Glutamatergic neuron (in vitro differentiated cells): Measurements from ENCODE around the gene EML6. TPM values are rescaled to one million over a fixed set of nuclear protein-coding genes. Genes with fewer than 3 reads are reported as not detected.

Experiments
- DNase-seq: peaks from one replicate; pipeline ENCODE4 v3.0.0; 2022
- H3K27ac Mint-ChIP-seq: one replicate; pipeline ENCODE4 v1.8.0; 2020; ENCODE audit warnings: mild to moderate bottlenecking, mixed read lengths, inconsistent platforms; ENCODE audit not compliant: unreplicated experiment
- H3K27me3 Mint-ChIP-seq: one replicate; pipeline ENCODE4 v1.8.0; 2020; ENCODE audit warnings: mild to moderate bottlenecking, moderate library complexity, mixed read lengths, inconsistent platforms; ENCODE audit not compliant: unreplicated experiment
- H3K36me3 Mint-ChIP-seq: one replicate; pipeline ENCODE4 v1.8.0; 2020; ENCODE audit warnings: mild to moderate bottlenecking, mixed read lengths, inconsistent platforms; ENCODE audit not compliant: unreplicated experiment
- H3K4me1 Mint-ChIP-seq: one replicate; pipeline ENCODE4 v1.8.0; 2020; ENCODE audit warnings: mild to moderate bottlenecking, low read depth, mixed read lengths, inconsistent platforms; ENCODE audit not compliant: unreplicated experiment
- H3K4me3 Mint-ChIP-seq: one replicate; pipeline ENCODE4 v1.8.0; 2020; ENCODE audit warnings: mild to moderate bottlenecking, mixed read lengths, inconsistent platforms; ENCODE audit not compliant: unreplicated experiment
- H3K9me3 Mint-ChIP-seq: one replicate; pipeline ENCODE4 v1.8.0; 2020; ENCODE audit warnings: mild to moderate bottlenecking, moderate library complexity, mixed read lengths, inconsistent platforms; ENCODE audit not compliant: unreplicated experiment
- total RNA-seq: library from RNA; stranded (reverse); fragmentation: NEBNext Ultra II Directional; extraction: Animal tissue kit (Norgen Biotek cat#: 25700); gene quantifications from one replicate; pipeline ENCODE4 v1.2.1, GENCODE V29; 2021; ENCODE audit not compliant: unreplicated experiment
- TF ChIP-seq, protein P1 (sequence below): fragments of 200-600 bp; sonication (generic); IDR thresholded peaks from one replicate; pipeline ENCODE4 v1.5.0; 2021; ENCODE audit not compliant: partially characterized antibody, unreplicated experiment

Gene EML6
- total RNA-seq, 1 donor from 2014 or later: 0.91 TPM

GRCh38 chr2:54931473-54931872 is 208.0 kb downstream of the EML6 start:
- no peaks in the 10 kb centered on the region for H3K9me3 Mint-ChIP-seq
- no peaks in the 10 kb centered on the region for H3K4me1 Mint-ChIP-seq
- TF ChIP-seq, protein P1, sequence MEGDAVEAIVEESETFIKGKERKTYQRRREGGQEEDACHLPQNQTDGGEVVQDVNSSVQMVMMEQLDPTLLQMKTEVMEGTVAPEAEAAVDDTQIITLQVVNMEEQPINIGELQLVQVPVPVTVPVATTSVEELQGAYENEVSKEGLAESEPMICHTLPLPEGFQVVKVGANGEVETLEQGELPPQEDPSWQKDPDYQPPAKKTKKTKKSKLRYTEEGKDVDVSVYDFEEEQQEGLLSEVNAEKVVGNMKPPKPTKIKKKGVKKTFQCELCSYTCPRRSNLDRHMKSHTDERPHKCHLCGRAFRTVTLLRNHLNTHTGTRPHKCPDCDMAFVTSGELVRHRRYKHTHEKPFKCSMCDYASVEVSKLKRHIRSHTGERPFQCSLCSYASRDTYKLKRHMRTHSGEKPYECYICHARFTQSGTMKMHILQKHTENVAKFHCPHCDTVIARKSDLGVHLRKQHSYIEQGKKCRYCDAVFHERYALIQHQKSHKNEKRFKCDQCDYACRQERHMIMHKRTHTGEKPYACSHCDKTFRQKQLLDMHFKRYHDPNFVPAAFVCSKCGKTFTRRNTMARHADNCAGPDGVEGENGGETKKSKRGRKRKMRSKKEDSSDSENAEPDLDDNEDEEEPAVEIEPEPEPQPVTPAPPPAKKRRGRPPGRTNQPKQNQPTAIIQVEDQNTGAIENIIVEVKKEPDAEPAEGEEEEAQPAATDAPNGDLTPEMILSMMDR: no peak
- peaks cover 6% of the 10 kb centered on the region for H3K27me3 Mint-ChIP-seq
- no peak overlapping the region for H3K27ac Mint-ChIP-seq
- H3K36me3 Mint-ChIP-seq: no peaks in the 10 kb centered on the region
- no peak for DNase-seq
- no peak overlapping the region for H3K4me3 Mint-ChIP-seq

- H3K9me3 Mint-ChIP-seq: no peaks in the 10 kb centered on the region
- H3K27me3 Mint-ChIP-seq: peaks cover 3% of the 10 kb centered on the region
- H3K27ac Mint-ChIP-seq: no peak overlapping the region
- TF ChIP-seq, protein P1: no peak
- no peaks in the 10 kb centered on the region for H3K4me1 Mint-ChIP-seq
- H3K4me3 Mint-ChIP-seq: no peak overlapping the region
- no peak for DNase-seq
- H3K36me3 Mint-ChIP-seq: no peaks in the 10 kb centered on the region
Measured at GRCh38 chr2:54935389-54935788, 211.9 kb downstream of the EML6 start.

DNA sequence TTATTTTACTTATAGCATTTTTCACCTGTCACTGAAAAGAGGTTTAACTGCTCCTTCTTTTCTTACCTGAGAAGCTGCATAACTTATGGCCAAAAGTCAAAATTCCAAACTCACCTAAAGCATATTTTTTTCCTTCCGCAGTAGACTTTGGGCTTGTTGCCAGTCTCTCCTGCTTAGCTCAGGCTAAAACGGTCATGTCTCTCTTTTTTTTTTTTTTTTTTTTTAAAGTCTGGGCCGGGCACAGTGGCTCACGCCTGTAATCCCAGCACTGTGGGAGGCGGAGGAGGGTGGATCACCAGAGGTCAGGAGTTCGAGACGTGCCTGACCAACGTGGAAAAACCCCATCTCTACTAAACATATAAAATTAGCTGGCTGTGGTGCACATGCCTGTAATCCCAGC is 213.3 kb downstream of the EML6 start:
- TF ChIP-seq, protein P1: no peak
- no peaks in the 10 kb centered on the region for H3K36me3 Mint-ChIP-seq
- H3K27ac Mint-ChIP-seq: no peak overlapping the region
- H3K4me1 Mint-ChIP-seq: peaks cover 2% of the 10 kb centered on the region
- H3K27me3 Mint-ChIP-seq: peaks cover 3% of the 10 kb centered on the region
- no peak for DNase-seq
- no peaks in the 10 kb centered on the region for H3K9me3 Mint-ChIP-seq
- H3K4me3 Mint-ChIP-seq: no peak overlapping the region

- H3K9me3 Mint-ChIP-seq: no peaks in the 10 kb centered on the region
Measured at GRCh38 chr2:54939446-54940118, 216.1 kb downstream of the EML6 start.

DNA sequence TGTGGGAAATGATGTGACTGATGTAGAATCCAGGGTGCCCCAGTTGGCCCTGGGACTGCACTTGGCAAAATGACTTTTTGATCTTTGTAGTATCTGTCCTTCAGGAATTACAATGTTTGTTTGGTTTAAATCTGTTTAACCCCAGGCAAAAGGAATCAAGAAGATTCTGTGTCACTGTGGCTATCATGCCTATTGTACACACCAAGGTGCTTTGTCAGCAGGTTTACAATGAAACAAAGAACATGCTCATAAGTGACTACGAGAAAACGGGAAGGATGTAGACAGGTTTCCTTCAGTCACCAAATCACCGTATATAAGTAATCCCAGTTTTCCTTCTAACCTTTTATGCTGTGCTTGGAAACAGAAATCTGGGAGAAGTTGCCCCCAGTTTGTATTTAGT is 217.3 kb downstream of the EML6 start:
- Mint-ChIP-seq H3K4me1 (peaks cover 2% of the 10 kb centered on the region), H3K9me3 (peaks cover 3% of the 10 kb centered on the region), H3K4me3 (no peak overlapping the region), H3K36me3 (no peaks in the 10 kb centered on the region), H3K27me3 (no peaks in the 10 kb centered on the region), H3K27ac (no peak overlapping the region)
- DNase-seq: no peak
- TF ChIP-seq, protein P1: no peak

More at GRCh38 chr2:54939446-54940118, 216.1 kb downstream of the EML6 start:
- Mint-ChIP-seq H3K4me1 (peaks cover 2% of the 10 kb centered on the region), H3K27me3 (no peaks in the 10 kb centered on the region), H3K27ac (no peak overlapping the region), H3K36me3 (no peaks in the 10 kb centered on the region), H3K4me3 (no peak overlapping the region)
- DNase-seq: no peak
- TF ChIP-seq, protein P1: no peak
